Sigmoid colon (tissue), 4 donors: ENCODE results near the gene EML4.

Source experiments
- CTCF ChIP-seq, 4 experiments: fragments of 450-650 bp in 3 of 4; fragments of 200-600 bp in 1 of 4; IDR thresholded peaks; one replicate each; pipeline ENCODE4 v1.5.1; 2016 to 2019; ENCODE audit warnings: antibody characterized with exemption in 4 of 4, mild to moderate bottlenecking in 3 of 4, moderate library complexity in 2 of 4
- EP300 ChIP-seq, 4 donors: sonication (generic); formaldehyde crosslinking; IDR thresholded peaks; one replicate each; pipeline ENCODE4 v1.6.1; 2017; ENCODE audit warnings: antibody characterized with exemption in 4 of 4
- POLR2A ChIP-seq, 2 donors: fragments of 450-650 bp; IDR thresholded peaks; one replicate each; pipeline ENCODE4 v1.6.1; 2016; ENCODE audit warnings: antibody characterized with exemption in 2 of 2, mild to moderate bottlenecking in 2 of 2, moderate library complexity in 2 of 2

- TF ChIP-seq CTCF (IDR thresholded peaks at IDR 0.05) = no peak
- no peak for TF ChIP-seq EP300 (IDR thresholded peaks at IDR 0.05)
- no peak for TF ChIP-seq POLR2A (IDR thresholded peaks at IDR 0.05)
Measured at GRCh38 chr2:42220566-42220965, 51.4 kb downstream of the EML4 start.
